GM23338 (cell line): Measurements from ENCODE around the gene MITD1. TPM values are rescaled to one million over a fixed set of nuclear protein-coding genes. Genes with fewer than 3 reads are reported as not detected.

Source experiments
- ATAC-seq: fragments of 200-7000 bp; cut with Tn5 transposase; 3 replicates; pipeline ENCODE4 v1.9.1; 2020
- DNase-seq: peaks from one replicate; pipeline ENCODE4 v3.0.0-alpha.2; 2015; ENCODE audit warnings: low spot score
- H2AFZ ChIP-seq: fragments of 200-600 bp; sonication (generic); 2 replicates; pipeline ENCODE4 v1.8.0; 2016; ENCODE audit warnings: antibody characterized with exemption, mild to moderate bottlenecking, moderate library complexity
- H3F3A ChIP-seq: fragments of 200-600 bp; sonication (generic); replicated peaks from 2 replicates; pipeline ENCODE4 v1.8.0; 2017; ENCODE audit warnings: antibody characterized with exemption, mixed run types, low read depth
- H3K27ac ChIP-seq: fragments of 200-600 bp; sonication (generic); 2 replicates; pipeline ENCODE4 v1.6.1; 2016; ENCODE audit warnings: low read depth
- H3K27me3 ChIP-seq: fragments of 200-600 bp; sonication (generic); 2 replicates; pipeline ENCODE4 v1.8.0; 2016; ENCODE audit warnings: mild to moderate bottlenecking, mixed run types, moderate library complexity; ENCODE audit not compliant: insufficient read depth
- H3K36me3 ChIP-seq: fragments of 200-600 bp; sonication (generic); 2 replicates; pipeline ENCODE4 v1.8.0; 2016; ENCODE audit warnings: mild to moderate bottlenecking; ENCODE audit not compliant: insufficient read depth
- H3K4me1 ChIP-seq: fragments of 200-600 bp; sonication (generic); 2 replicates; pipeline ENCODE4 v1.8.0; 2016; ENCODE audit warnings: mild to moderate bottlenecking, moderate library complexity; ENCODE audit not compliant: insufficient read depth
- H3K4me2 ChIP-seq: fragments of 200-600 bp; sonication (generic); 2 replicates; pipeline ENCODE4 v1.7.1; 2017; ENCODE audit warnings: mixed run types
- H3K4me3 ChIP-seq: fragments of 200-600 bp; sonication (generic); 2 replicates; pipeline ENCODE4 v1.6.1; 2016; ENCODE audit warnings: mixed run types
- H3K79me2 ChIP-seq: fragments of 200-600 bp; sonication (generic); replicated peaks from 2 replicates; pipeline ENCODE4 v1.8.0; 2017; ENCODE audit warnings: mild to moderate bottlenecking; ENCODE audit not compliant: insufficient read depth
- H3K9me2 ChIP-seq: fragments of 200-600 bp; sonication (generic); 2 replicates; pipeline ENCODE4 v1.8.0; 2017; ENCODE audit not compliant: insufficient read depth
- H4K20me1 ChIP-seq: fragments of 200-600 bp; sonication (generic); replicated peaks from 2 replicates; pipeline ENCODE4 v1.8.0; 2017; ENCODE audit warnings: mild to moderate bottlenecking; ENCODE audit not compliant: insufficient read depth
- H3K27ac Mint-ChIP-seq: 2 replicates; pipeline ENCODE4 v1.8.0; 2020; ENCODE audit warnings: inconsistent platforms, mild to moderate bottlenecking, moderate library complexity, mixed read lengths
- H3K27me3 Mint-ChIP-seq: 3 replicates; pipeline ENCODE4 v1.8.0; 2022; ENCODE audit warnings: low read depth, mild to moderate bottlenecking, moderate library complexity, mixed read lengths, inconsistent platforms; ENCODE audit not compliant: insufficient read depth, poor library complexity
- H3K36me3 Mint-ChIP-seq: 3 replicates; pipeline ENCODE4 v1.8.0; 2021; ENCODE audit warnings: low read depth, mild to moderate bottlenecking, inconsistent platforms, moderate library complexity, mixed read lengths
- H3K4me1 Mint-ChIP-seq: 3 replicates; pipeline ENCODE4 v1.8.0; 2020; ENCODE audit warnings: mild to moderate bottlenecking, inconsistent platforms, mixed read lengths
- H3K4me3 Mint-ChIP-seq: 3 replicates; pipeline ENCODE4 v1.8.0; 2021; ENCODE audit warnings: moderate library complexity, mild to moderate bottlenecking, inconsistent platforms, mixed read lengths
- H3K9me3 Mint-ChIP-seq: 3 replicates; pipeline ENCODE4 v1.8.0; 2020; ENCODE audit warnings: moderate library complexity, mild to moderate bottlenecking, inconsistent platforms, mixed read lengths
- EZH2 ChIP-seq: fragments of 200-600 bp; sonication (generic); IDR thresholded peaks from one replicate; pipeline ENCODE4 v1.8.0; 2017; ENCODE audit warnings: antibody characterized with exemption, mild to moderate bottlenecking, low read depth; ENCODE audit not compliant: unreplicated experiment
- EZH2phosphoT487 ChIP-seq: fragments of 200-600 bp; sonication (generic); IDR thresholded peaks from one replicate; pipeline ENCODE4 v1.8.1; 2018; ENCODE audit warnings: antibody characterized with exemption; ENCODE audit not compliant: unreplicated experiment
- JUNB ChIP-seq: IDR thresholded peaks from one replicate; pipeline ENCODE4 v1.6.1; 2016; ENCODE audit warnings: antibody characterized with exemption; ENCODE audit not compliant: unreplicated experiment
- POLR2AphosphoS5 ChIP-seq: IDR thresholded peaks from 2 replicates; pipeline ENCODE4 v1.6.1; 2016; ENCODE audit warnings: antibody characterized with exemption, low read depth
- STAT1 ChIP-seq: IDR thresholded peaks from one replicate; pipeline ENCODE4 v1.6.1; 2016; ENCODE audit warnings: antibody characterized with exemption; ENCODE audit not compliant: unreplicated experiment
- polyA plus RNA-seq: library from polyadenylated mRNA; unstranded; fragments of >200 nt; fragmentation: Nextera tagmentation; extraction: Ambion mirVana; gene quantifications from 2 replicates; pipeline ENCODE4 v1.2.1, GENCODE V29; 2016
- total RNA-seq: library from RNA; depleted of rRNA; stranded (reverse); fragments of >200 nt; shearing (Covaris generic); gene quantifications from 2 replicates; pipeline ENCODE4 v1.2.3, GENCODE V29; 2014
- TF ChIP-seq, protein P1 (sequence below): fragments of 250-450 bp; sonication (Bioruptor Pico); IDR thresholded peaks from 2 replicates; pipeline ENCODE4 v1.5.0; 2020; ENCODE audit warnings: mild to moderate bottlenecking, moderate library complexity
- TF ChIP-seq, protein P2 (sequence below): IDR thresholded peaks from 2 replicates; pipeline ENCODE4 v1.6.1; 2016; ENCODE audit warnings: antibody characterized with exemption

MITD1 gene
- total and polyA plus RNA-seq, 2 experiments from 2014 or later = 37.9 to 105 TPM

DNA sequence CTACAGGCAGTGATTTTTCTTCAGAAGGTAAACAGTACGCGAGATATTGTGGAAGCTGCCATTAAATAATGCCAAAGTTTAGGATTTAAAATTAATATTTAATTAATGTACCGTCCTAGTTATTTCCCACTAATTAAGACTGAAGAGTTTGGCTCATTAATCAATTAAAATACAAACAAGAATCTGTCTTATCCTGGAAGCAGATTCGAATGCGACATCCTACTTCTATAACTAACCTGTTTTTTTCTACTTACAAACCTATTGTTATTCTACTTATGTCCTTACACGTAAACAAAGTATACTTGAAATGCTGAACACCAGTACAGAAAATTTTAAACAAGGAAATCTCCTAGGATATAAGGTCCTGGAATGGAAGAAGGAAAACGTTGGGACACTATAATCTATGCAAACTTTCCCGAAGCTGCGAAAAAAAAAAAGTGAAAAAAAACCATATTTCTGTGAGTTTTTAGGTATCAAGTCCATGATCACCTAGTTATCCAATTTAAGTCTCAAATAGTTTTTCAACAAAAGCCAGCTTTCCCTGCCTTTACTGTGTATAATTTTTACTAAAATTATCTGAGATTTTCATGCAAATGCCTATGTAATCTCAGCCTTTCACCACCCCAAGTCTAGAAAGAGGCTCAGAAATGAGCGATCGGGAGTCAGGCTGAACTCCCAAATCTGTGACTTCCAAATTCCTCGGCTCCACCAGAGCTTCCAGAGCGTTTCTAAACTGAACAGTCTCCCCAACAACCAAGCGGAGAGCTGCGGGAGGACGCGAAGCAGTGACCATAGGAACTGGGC lies 40.6 kb downstream of the MITD1 start (continued):
- TF ChIP-seq, protein P1, sequence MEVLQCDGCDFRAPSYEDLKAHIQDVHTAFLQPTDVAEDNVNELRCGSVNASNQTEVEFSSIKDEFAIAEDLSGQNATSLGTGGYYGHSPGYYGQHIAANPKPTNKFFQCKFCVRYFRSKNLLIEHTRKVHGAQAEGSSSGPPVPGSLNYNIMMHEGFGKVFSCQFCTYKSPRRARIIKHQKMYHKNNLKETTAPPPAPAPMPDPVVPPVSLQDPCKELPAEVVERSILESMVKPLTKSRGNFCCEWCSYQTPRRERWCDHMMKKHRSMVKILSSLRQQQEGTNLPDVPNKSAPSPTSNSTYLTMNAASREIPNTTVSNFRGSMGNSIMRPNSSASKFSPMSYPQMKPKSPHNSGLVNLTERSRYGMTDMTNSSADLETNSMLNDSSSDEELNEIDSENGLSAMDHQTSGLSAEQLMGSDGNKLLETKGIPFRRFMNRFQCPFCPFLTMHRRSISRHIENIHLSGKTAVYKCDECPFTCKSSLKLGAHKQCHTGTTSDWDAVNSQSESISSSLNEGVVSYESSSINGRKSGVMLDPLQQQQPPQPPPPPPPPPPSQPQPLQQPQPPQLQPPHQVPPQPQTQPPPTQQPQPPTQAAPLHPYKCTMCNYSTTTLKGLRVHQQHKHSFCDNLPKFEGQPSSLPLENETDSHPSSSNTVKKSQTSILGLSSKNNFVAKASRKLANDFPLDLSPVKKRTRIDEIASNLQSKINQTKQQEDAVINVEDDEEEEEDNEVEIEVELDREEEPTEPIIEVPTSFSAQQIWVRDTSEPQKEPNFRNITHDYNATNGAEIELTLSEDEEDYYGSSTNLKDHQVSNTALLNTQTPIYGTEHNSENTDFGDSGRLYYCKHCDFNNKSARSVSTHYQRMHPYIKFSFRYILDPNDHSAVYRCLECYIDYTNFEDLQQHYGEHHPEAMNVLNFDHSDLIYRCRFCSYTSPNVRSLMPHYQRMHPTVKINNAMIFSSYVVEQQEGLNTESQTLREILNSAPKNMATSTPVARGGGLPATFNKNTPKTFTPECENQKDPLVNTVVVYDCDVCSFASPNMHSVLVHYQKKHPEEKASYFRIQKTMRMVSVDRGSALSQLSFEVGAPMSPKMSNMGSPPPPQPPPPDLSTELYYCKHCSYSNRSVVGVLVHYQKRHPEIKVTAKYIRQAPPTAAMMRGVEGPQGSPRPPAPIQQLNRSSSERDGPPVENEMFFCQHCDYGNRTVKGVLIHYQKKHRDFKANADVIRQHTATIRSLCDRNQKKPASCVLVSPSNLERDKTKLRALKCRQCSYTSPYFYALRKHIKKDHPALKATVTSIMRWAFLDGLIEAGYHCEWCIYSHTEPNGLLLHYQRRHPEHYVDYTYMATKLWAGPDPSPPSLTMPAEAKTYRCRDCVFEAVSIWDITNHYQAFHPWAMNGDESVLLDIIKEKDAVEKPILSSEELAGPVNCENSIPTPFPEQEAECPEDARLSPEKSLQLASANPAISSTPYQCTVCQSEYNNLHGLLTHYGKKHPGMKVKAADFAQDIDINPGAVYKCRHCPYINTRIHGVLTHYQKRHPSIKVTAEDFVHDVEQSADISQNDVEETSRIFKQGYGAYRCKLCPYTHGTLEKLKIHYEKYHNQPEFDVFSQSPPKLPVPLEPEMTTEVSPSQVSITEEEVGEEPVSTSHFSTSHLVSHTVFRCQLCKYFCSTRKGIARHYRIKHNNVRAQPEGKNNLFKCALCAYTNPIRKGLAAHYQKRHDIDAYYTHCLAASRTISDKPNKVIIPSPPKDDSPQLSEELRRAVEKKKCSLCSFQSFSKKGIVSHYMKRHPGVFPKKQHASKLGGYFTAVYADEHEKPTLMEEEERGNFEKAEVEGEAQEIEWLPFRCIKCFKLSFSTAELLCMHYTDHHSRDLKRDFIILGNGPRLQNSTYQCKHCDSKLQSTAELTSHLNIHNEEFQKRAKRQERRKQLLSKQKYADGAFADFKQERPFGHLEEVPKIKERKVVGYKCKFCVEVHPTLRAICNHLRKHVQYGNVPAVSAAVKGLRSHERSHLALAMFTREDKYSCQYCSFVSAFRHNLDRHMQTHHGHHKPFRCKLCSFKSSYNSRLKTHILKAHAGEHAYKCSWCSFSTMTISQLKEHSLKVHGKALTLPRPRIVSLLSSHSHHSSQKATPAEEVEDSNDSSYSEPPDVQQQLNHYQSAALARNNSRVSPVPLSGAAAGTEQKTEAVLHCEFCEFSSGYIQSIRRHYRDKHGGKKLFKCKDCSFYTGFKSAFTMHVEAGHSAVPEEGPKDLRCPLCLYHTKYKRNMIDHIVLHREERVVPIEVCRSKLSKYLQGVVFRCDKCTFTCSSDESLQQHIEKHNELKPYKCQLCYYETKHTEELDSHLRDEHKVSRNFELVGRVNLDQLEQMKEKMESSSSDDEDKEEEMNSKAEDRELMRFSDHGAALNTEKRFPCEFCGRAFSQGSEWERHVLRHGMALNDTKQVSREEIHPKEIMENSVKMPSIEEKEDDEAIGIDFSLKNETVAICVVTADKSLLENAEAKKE (CRISPR knock-in tag) = no peak

DNA sequence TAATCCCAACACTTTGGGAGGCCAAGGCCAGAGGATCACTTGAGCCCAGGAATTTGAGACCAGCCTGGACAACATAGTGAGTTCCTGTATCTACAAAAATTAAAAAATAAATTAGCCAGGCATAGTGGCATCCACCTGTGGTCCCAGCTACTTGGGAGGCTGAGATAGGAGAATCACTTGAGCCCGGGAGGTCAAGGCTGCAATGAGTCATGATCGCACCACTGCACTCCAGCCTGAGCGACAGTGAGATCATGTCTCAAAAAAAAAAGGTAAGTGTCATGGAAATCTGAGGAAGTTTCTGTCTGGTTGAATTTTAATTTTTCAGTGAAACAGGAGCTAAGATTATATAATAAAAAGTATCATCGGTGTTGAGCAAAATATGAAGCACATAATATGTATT lies 41.9 kb downstream of the MITD1 start:
- ATAC-seq = no peak
- H4K20me1 ChIP-seq = no peaks in the 10 kb centered on the region
- H3K4me1 ChIP-seq = peaks cover 17% of the 10 kb centered on the region
- peaks cover 46% of the 10 kb centered on the region for H3K9me3 Mint-ChIP-seq
- no peak overlapping the region for H3K27ac ChIP-seq
- no peak overlapping the region for H3K4me3 ChIP-seq
- no peak overlapping the region for H3K27ac Mint-ChIP-seq
- H3K79me2 ChIP-seq = peaks cover 16% of the 10 kb centered on the region
- H3K9me2 ChIP-seq = no peaks in the 10 kb centered on the region; the same call in 1 of the 2 replicates
- H3F3A ChIP-seq = no peaks in the 10 kb centered on the region; the same call in 1 of the 2 replicates
- DNase-seq = no peak
- peaks cover 10% of the 10 kb centered on the region; the same call in 1 of the 2 replicates for H3K36me3 ChIP-seq
- peaks cover 11% of the 10 kb centered on the region for H3K27me3 Mint-ChIP-seq
- peak overlapping the region; percentile 30; the same call in 1 of the 3 replicates for H3K4me3 Mint-ChIP-seq
- no peak overlapping the region for H3K4me2 ChIP-seq
- no peak overlapping the region for H2AFZ ChIP-seq
- H3K4me1 Mint-ChIP-seq = peaks cover 9% of the 10 kb centered on the region; the same call in 2 of the 3 replicates
- H3K36me3 Mint-ChIP-seq = peaks cover 42% of the 10 kb centered on the region
- 0 out of 2 replicates have a peak, but pooled peaks cover 7% of the 10 kb centered on the region for H3K27me3 ChIP-seq
- TF ChIP-seq, protein P1 (CRISPR knock-in tag) = no peak
- no peak for TF ChIP-seq EZH2phosphoT487
- TF ChIP-seq, protein P2, sequence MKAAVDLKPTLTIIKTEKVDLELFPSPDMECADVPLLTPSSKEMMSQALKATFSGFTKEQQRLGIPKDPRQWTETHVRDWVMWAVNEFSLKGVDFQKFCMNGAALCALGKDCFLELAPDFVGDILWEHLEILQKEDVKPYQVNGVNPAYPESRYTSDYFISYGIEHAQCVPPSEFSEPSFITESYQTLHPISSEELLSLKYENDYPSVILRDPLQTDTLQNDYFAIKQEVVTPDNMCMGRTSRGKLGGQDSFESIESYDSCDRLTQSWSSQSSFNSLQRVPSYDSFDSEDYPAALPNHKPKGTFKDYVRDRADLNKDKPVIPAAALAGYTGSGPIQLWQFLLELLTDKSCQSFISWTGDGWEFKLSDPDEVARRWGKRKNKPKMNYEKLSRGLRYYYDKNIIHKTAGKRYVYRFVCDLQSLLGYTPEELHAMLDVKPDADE = no peak
- TF ChIP-seq POLR2AphosphoS5 = no peak
- no peak for TF ChIP-seq EZH2
- no peak for TF ChIP-seq JUNB
- TF ChIP-seq STAT1 = no peak
